GM04504 (cell line): ENCODE results near the gene C16orf96.
A peak's percentile ranks its signal among the peaks of the same experiment; 100 is the strongest.

Source experiments
- DNase-seq: peaks from one replicate; pipeline ENCODE4 v3.0.0-alpha.2; 2012; ENCODE audit warnings: low read depth

The C16orf96 gene

GRCh38 chr16:4618645-4619418, 62.7 kb downstream of the C16orf96 start:
- no peak for DNase-seq

DNA sequence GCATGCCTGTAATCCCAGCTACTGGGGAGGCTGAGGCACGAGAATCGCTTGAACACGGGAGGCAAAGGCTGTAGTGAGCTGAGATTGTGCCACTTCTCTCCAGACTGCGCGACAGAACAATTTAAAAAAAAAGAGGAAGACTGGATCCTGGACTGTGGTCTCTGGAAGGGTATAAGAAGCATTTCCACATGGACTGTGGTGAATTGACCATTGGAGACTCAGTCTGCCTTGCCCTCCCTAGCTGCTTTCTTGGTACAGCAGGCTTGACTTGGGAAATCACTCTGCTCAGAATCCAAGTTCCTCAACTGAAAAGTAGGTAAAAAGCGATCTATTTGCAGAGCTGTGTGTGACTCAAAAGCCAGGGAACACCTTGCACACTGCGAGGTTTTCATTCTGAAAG, 67.5 kb downstream of the C16orf96 start:
- DNase-seq = no peak

DNA sequence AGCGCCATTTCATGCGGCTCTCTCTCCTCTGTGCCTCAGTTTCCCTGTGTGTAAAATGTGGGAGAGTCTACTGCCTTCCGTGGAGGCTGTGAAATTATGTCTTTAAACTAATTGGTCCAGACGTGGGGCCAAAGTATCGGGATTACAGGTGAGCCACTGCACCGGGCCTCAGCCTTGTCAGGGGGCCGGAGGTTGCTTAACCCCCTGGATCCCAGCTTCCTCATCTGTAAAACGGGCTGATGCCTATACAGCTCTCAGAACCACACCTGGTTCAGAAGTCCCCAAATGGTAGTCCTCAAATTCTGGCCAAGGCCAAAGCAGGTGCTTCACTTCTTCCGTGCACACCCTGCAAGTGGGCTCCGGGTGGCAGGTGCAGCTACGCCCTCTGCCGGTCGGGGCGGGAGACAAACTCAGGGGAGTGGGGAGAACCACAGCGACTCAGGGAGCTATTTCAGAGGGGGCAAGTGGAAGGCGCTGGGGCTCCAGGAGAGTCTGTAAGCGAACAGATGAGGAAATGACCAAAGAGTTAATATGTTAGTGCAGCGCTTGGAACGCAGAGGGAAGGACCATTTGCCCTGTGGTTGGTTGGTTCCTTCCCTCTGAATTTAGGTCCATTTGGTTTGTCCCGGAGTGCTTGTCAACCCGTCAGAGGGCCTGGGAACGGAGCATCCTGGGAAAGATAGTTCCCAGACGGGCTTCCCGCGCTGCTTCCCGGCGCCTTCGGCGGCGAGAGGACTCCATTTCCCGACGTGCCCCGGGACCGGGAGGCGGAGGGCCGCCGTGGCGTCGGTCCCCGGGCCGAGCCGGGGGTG, 68.1 kb downstream of the C16orf96 start, which contains the start of gene MGRN1:
MGRN1 (plus strand) TSS at position 812 of the 812 bp plus-strand sequence. CDS start 135 bp downstream, outside the sequence.
- DNase-seq = peak; percentile 96

DNA sequence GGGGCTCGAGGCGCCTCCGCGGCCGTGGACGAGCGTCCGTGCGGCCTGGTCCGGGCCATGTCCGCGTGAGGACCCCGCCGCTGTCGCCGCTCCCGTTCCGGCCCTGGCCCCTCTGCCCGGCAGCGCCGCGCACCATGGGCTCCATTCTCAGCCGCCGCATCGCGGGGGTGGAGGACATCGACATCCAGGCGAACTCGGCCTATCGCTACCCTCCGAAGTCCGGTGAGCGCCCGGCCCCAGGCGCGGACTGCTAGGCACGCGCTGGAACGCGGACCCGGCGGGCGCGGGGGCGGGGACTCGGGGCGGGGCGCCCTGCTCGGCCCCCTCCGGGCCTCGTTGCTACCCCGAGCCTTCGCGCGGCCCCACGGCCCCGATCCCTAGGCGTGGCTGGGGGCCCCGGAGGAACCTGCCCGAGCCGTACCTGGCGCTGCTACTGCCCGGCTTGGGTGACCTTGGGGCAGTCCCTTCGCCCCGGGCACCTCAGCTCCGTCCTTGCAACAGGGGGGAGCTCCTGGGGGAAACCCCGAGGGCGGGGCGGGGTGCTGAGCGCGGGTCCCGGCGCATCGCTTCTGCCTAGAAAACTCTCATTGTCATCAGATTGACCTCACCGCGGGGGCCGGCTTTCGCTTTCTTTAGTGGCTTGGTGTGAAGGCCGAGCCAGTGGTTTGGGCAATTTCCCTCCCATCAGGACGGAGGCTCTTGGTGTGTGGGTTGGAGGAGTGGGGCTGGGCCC, 68.9 kb downstream of the C16orf96 start:
- DNase-seq = no peak

GRCh38 chr16:4625560-4626159, 69.5 kb downstream of the C16orf96 start:
- no peak for DNase-seq

DNA sequence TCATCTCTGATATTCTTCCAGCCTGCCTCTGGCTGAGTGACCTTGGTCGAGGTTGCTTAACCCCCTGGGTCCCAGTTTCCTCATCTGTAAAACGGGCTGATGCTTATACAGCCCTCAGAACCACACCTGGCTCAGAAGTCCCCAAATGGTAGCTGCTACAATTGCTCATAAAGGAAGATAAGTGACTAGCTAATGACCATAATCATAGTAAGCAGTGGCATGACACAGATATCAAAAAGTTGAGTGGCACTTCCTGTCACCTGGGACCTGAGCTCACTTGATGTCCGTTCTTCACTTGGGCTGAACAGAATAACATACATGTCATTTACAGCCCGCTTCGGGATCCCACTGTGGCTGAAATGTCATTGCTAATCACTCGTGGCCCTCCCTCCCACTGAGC, 70.3 kb downstream of the C16orf96 start:
- DNase-seq = no peak

- DNase-seq = no peak
Observed at GRCh38 chr16:4628283-4628682, 72.1 kb downstream of the C16orf96 start.

DNA sequence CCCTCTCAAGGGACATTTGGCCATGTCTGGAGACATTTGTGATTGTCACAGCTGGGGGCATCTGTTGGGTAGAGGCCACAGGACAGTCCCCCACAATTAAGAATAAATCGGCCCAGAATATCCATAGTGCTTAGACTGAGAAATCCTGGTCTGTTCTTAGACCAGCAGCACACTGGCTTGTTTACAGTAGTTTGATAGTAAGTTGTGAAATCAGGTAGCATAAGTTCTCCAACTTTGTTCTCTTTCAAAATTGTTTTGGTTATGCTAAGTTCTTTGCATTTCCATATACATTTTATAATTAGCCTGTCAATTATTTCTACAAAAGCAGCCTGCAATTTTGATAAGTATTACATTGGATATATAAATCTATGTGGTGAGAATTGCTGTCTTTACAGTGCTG, 75.3 kb downstream of the C16orf96 start:
- no peak for DNase-seq

- DNase-seq = no peak
Observed at GRCh38 chr16:4633910-4634635, 77.9 kb downstream of the C16orf96 start.

DNA sequence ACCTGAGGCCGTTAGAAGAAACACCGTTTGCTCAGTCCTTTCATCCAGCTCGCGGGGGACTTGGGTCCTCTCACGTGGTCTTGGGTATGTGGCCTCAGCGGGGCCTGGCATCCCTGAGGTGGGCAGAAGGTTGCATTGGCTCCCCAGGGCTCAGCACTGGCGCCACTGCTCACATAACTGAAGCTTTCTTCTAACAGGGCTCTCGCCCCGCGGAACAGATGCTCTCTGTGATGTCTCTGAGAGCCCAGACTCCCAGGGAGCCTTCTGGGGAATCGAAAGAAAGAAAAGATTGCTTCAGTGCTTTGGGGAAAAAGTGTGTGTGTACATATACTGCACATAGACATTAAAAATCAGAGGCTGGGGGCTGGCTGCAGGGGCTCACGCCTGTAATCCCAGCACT, 78.6 kb downstream of the C16orf96 start:
- no peak for DNase-seq

- no peak for DNase-seq
Observed at GRCh38 chr16:4636196-4636595, 80.1 kb downstream of the C16orf96 start.

DNA sequence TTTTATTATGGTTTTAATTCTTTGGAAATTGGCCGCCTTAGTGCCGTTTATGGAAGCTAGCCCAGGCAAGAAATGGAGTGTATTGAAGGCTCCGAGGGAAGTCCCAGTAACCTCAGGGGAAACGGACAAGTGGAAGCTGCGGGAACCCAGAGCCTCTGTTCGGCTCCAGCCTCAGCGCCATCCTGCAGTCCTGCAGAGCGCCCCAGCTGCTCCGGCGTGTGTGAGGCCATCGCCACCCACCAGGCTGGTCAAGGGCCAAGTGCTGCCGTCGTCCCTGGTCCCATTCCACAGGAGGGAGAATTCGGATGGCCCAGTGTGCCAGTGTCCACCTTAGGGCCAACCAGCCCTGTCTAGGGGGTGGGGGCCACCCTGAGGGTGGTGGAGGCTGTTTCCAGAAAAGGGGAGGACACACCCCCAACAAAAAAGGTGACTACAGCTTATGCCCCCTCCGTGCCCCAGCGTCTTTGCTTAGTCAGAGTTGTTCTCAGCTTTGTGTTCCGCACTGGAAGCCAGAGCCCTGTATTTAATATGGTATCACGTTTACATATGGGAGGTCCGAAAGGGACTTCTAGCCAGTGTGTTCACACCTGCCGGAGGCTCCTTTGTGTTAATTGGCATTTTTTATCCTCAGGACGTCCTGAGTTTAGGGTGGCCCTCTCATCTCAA, 81.5 kb downstream of the C16orf96 start:
- no peak for DNase-seq

- DNase-seq = no peak
Observed at GRCh38 chr16:4639899-4640509, 83.9 kb downstream of the C16orf96 start.

DNA sequence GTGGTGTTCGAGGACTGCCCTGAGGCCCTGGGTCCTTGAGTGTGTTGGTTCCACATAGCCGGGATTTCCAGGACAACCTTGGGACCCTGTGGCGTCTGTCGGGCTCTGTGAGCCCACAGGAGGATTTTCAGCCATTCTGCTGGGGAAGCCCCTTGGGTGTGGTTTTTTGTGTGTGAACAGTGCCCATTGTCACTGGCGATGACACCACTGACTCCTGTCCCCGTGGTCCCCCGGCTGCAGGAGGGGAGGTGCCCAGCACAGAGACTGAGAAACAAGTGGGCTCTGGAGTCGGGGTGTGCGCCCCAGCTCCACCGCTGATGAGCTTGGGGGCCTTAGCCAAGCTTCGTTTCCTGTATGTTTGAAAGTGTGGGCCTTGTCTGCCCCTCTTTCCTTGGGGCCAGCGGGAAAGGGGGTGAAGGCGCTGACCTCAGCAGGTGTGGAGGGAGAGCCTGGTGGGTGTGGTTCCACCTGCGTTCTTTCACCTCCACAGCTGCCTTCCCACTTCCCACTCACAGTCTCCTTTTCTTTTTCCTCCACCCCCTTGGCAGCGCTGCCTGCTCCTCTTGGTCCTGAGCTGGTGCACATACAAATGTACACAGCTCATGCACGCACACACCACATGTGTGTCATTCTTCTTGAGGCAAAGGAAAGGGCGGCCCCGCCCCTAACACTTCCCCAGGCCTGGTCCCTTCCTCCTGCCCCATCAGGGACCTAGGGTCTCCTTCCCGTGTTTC, 84.6 kb downstream of the C16orf96 start:
- DNase-seq = no peak

DNA sequence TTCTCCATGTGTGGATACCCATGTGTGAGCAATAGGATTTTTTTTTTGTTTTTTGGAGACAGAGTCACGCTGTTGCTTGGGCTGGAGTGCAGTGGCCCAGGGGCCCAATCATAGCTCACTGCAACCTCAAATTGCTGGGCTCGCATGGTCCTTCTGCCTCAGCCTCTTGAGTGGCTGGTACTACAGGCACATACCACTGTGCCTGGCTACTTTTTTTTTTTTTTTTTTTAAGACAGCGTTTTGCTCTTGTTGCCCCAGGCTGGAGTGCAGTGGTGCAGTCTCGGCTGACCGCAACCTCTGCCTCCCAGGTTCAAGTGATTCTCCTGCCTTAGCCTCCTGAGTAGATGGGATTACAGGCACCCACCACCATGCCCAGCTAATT, 85.2 kb downstream of the C16orf96 start:
- DNase-seq = no peak

- DNase-seq = no peak
Observed at GRCh38 chr16:4641895-4642294, 85.8 kb downstream of the C16orf96 start.

DNA sequence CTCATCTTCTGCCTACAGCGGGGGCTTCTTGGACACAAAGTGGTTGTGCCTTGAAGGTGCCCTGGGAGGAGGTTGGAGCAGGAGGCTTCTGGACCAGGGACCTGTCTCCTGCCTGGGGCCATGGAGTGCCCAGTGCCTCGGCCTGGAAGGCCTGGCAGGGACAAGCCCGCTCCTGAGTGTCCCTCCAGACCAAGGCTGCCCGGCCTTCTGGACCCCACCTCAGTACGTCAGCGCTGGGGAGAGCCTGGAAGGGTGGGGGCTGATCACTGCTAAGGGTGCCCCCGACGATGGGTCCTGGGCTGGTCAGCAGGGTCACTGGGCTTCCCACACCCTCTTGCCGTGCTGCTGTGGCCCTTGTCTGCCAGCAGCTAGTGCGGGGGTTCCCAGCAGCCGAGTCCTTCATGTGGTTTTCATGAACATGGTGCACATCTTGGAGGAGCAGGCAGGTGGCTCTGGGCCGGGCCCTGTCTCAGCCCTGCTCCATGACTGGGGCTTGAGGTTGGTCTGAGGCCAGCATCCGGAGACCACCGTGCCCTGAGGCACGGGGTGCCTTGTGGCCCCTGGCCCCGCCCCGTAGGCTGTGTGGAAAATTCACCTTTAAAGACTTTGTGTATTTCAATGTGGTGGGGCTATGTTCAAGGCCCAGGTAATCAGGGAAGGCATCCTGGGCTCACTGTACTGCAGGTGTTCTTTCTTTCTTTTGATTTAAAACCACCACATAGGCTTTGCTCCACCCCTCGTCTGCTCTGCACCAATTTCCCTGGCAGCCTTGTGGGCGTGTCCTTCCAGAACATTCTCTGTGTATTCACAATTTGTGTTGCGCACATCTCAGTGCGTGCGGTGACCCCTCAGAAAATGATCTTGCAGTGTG, 90.9 kb downstream of the C16orf96 start:
- DNase-seq = no peak

- DNase-seq = no peak
Observed at GRCh38 chr16:4647644-4647980, 91.5 kb downstream of the C16orf96 start.

DNA sequence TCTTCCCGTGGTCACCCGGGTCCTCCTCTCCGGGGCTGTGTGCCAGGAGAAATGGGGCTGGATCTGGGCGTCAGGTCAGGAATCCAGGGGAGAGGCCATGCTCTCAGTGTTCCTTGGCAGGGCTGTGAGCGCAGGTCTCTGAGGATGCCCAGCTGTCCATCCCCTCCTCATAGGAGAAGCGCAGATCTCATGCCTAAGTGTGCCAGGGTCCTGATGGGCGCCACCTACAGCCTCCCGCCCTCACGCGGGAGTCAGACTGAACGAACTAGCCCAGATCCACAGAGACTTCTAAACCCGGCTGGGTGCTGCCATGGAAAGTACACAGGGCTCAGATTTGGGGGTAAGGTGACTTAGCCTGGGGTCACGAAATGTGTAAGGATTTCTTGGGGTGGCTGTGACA, 92.8 kb downstream of the C16orf96 start:
- DNase-seq = no peak
